Stimulated activated effector memory CD8-positive, alpha-beta T cell treated with anti-CD3 and anti-CD28 coated beads, Interleukin-12 subunit alpha, Interleukin-12 subunit beta, amount 100 ng/mL, for 72 hours (primary cell): ENCODE results near the gene GRID1.

ENCODE experiments used
- ATAC-seq: fragments of 150-1000 bp; cut with Tn5 transposase; 2 replicates; pipeline ENCODE4 v1.10.0; 2021
- DNase-seq, 2 donors: peaks; one replicate each; pipeline ENCODE4 v3.0.0; 2021 to 2022; ENCODE audit warnings: low spot score in 2 of 2
- H3K27ac Mint-ChIP-seq: one replicate; pipeline ENCODE4 v1.8.0; 2022; ENCODE audit warnings: mild to moderate bottlenecking, mixed read lengths
- H3K36me3 Mint-ChIP-seq: one replicate; pipeline ENCODE4 v1.8.0; 2022; ENCODE audit warnings: mild to moderate bottlenecking, mixed read lengths
- H3K4me1 Mint-ChIP-seq: one replicate; pipeline ENCODE4 v1.8.0; 2022; ENCODE audit warnings: mixed read lengths
- H3K4me3 Mint-ChIP-seq: one replicate; pipeline ENCODE4 v1.8.0; 2022; ENCODE audit warnings: mild to moderate bottlenecking, mixed read lengths
- H3K9me3 Mint-ChIP-seq: one replicate; pipeline ENCODE4 v1.8.0; 2022; ENCODE audit warnings: mixed read lengths

Gene GRID1

DNA sequence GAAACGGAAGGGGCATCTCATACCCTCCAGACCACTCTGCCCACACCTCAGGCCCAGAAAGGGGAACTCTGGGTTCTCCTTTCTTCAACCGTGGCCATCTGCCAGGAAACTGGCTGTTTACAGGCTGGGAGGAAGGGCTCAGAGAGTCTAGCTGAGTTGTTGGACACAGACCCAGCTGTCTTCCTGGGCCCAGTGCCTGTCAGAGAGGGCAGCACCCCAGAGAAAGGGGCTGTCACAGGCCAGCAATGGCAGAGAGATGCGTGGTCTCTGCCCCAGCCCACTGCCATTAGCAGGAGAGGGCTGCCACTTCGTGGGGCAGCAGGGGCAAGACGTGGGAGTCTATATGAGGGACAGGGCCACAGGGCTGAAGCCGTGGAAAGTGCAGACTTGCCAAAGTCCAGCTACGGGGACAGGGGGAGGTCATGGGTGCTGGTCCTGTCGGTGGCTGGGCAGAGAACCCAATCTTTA is 11.0 kb downstream of the GRID1 start:
- Mint-ChIP-seq H3K4me1 (no peaks in the 10 kb centered on the region), H3K36me3 (no peaks in the 10 kb centered on the region), H3K4me3 (no peak overlapping the region), H3K9me3 (no peaks in the 10 kb centered on the region), H3K27ac (no peak overlapping the region)
- ATAC-seq, result no peak
- no peak for DNase-seq

GRCh38 chr10:86354761-86355540 is 11.6 kb downstream of the GRID1 start:
- H3K36me3 Mint-ChIP-seq, result no peaks in the 10 kb centered on the region
- no peak overlapping the region for H3K27ac Mint-ChIP-seq
- no peak for DNase-seq
- H3K4me3 Mint-ChIP-seq, result no peak overlapping the region
- no peaks in the 10 kb centered on the region for H3K9me3 Mint-ChIP-seq
- H3K4me1 Mint-ChIP-seq, result no peaks in the 10 kb centered on the region
- ATAC-seq, result peak; percentile 8

DNA sequence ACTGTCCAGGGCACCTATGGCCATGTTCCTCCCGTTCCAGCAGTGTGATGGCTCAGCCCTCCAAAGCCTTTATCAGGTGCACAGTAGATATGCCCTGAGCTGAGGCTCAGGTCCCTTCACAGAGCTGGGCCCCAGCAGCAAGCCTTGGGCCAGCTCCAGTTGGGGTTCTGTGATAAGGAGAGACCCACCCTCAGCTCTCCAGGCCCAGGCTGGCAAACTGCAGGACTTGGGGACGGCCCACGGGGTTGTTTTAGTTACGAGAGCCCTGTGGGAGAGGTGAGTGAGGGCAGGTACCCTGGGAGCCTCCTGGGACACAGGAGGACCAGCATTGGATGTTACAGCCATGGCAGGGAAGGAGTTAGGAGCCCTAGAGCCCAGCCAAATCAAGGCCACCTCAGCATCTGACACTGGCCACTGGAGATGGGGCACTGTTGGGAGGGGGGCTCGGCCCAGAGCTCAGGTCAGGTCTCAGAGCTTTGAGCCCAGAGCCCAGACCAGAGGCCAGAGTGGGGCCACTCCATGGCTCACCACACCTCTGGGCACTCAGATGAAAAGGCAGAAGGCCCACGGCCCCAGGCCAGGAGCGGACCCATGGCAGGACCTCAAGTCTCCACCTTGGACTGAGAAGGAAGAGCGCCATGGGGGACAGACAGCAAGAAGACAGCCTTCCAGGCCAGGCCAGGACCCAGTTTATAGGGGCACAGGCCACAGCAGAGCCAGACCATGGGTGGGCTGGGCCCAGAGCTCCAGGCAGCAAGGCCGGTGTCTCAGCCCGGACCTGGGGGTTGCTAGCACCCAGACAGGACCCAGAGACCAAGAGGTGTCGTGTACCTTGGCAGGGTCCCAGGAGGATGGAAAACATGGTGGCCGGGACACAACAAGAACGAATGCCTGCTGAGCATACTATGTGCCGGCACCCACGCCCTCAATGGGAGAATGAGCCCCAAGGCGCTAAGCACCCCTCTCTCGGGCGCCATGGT is 12.8 kb downstream of the GRID1 start:
- H3K27ac Mint-ChIP-seq, result no peak overlapping the region
- no peaks in the 10 kb centered on the region for H3K4me1 Mint-ChIP-seq
- ATAC-seq (no peak), DNase-seq (no peak)
- H3K36me3 Mint-ChIP-seq, result no peaks in the 10 kb centered on the region
- no peaks in the 10 kb centered on the region for H3K9me3 Mint-ChIP-seq
- H3K4me3 Mint-ChIP-seq, result no peak overlapping the region

DNA sequence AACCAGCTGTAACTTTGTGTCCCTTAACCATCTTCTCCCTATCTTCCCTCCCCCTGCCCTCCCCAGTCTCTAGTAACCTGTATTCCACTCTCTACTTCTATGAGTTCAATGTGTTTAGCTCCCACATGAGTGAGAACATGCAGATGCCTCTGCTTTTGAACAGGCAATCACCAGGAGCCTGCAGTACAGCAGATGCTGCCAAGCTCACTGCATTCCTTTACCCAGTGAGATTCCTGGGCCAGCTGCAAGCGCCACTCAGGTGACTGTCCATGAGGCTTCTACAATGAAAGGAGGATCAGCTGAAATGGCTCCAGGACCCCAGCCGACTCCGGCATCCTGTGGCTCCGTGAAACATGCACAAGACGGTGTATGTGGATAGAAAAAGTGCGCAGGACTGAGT is 15.7 kb downstream of the GRID1 start:
- H3K4me1 Mint-ChIP-seq, result no peaks in the 10 kb centered on the region

GRCh38 chr10:86349940-86350630 is 16.5 kb downstream of the GRID1 start:
- no peak for ATAC-seq
- no peak overlapping the region for H3K4me3 Mint-ChIP-seq
- H3K27ac Mint-ChIP-seq, result no peak overlapping the region
- no peaks in the 10 kb centered on the region for H3K9me3 Mint-ChIP-seq
- no peak for DNase-seq
- H3K36me3 Mint-ChIP-seq, result no peaks in the 10 kb centered on the region
- H3K4me1 Mint-ChIP-seq, result no peaks in the 10 kb centered on the region

More for the DNA sequence above, 15.7 kb downstream of the GRID1 start:
- Mint-ChIP-seq H3K9me3 (no peaks in the 10 kb centered on the region), H3K27ac (no peak overlapping the region), H3K4me3 (no peak overlapping the region), H3K36me3 (no peaks in the 10 kb centered on the region)
- ATAC-seq (no peak), DNase-seq (no peak)

DNA sequence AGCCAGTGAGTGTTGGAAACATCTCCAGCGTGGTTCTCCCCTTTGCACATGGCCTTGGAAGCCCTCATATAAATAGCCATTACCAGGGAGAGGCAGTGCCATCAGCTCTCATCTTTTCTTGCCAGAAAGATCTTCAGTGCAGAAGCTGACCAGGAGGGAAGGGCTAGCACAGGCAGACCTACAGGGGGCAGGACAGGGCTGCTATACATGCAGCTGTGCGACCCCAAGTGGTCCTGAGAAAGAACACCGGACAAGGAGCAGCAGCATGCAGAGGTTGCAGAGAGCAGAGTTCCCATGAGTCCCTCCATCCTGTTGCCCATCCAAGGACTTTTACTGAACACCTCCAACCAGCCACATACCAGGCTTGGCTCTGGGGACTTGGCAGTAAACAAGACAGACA is 17.1 kb downstream of the GRID1 start:
- no peaks in the 10 kb centered on the region for H3K36me3 Mint-ChIP-seq
- no peak overlapping the region for H3K4me3 Mint-ChIP-seq
- ATAC-seq, result peak; percentile 3
- H3K27ac Mint-ChIP-seq, result no peak overlapping the region
- DNase-seq, result no peak
- H3K4me1 Mint-ChIP-seq, result peaks cover 2% of the 10 kb centered on the region
- H3K9me3 Mint-ChIP-seq, result no peaks in the 10 kb centered on the region

GRCh38 chr10:86348321-86349210 is 18.0 kb downstream of the GRID1 start:
- Mint-ChIP-seq H3K4me3 (no peak overlapping the region), H3K4me1 (peaks cover 6% of the 10 kb centered on the region), H3K9me3 (no peaks in the 10 kb centered on the region), H3K27ac (no peak overlapping the region), H3K36me3 (no peaks in the 10 kb centered on the region)
- no peak for ATAC-seq
- DNase-seq, result no peak

- Mint-ChIP-seq H3K4me3 (no peak overlapping the region), H3K9me3 (no peaks in the 10 kb centered on the region), H3K36me3 (no peaks in the 10 kb centered on the region), H3K27ac (no peak overlapping the region), H3K4me1 (peaks cover 6% of the 10 kb centered on the region)
- no peak for DNase-seq
- ATAC-seq, result no peak
Measured at GRCh38 chr10:86347856-86348255, 18.7 kb downstream of the GRID1 start.

GRCh38 chr10:86346799-86347665 is 19.6 kb downstream of the GRID1 start:
- no peaks in the 10 kb centered on the region for H3K9me3 Mint-ChIP-seq
- no peak overlapping the region for H3K27ac Mint-ChIP-seq
- H3K4me1 Mint-ChIP-seq, result peaks cover 6% of the 10 kb centered on the region
- H3K36me3 Mint-ChIP-seq, result no peaks in the 10 kb centered on the region
- no peak for ATAC-seq
- no peak overlapping the region for H3K4me3 Mint-ChIP-seq
- DNase-seq, result no peak

DNA sequence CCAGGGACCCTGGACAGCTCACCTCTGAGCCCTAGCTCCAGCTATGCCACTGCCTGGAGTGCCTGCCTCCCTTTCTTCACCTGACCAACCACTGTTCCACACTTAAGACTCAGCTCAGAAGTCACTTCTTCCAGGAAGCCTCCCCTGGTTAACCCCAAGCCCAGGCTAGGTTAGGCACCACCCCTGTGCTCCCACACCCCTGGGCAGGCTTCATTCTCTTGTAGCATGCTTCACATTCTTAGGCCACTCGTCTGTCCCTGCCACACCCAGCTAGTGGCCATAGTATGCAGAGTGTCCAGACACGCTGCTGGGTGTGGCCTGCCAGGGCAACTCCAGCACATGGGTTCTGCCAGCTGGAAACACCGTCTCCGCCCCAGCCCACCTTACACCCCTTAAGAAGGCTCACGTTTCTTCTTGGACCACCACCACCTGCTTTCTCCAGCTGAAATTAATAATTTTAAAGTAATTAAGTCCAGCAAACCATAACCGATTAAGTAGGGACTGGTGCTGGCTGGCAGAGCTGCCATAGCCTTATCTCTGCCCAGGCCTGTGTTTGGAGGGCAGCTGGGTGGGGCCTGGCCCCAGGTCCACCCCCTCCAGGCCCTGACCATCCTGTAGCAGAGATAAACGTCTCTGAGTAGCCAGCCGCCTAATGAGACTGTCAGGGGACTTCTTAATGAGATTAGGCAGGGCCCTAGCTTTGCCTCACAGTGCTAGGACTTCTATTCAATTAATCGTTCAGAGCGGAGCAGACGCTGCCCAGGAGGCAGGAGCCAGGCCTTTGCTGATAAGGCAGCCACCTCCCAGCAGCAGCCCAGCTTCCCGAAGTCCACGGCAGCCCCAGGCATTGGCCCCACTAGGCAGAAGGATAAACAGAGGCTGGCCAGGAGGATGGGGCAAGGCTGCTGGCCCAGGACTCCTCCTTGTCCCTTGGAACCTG is 20.5 kb downstream of the GRID1 start:
- H3K4me3 Mint-ChIP-seq, result no peak overlapping the region
- no peaks in the 10 kb centered on the region for H3K9me3 Mint-ChIP-seq
- H3K4me1 Mint-ChIP-seq, result peaks cover 6% of the 10 kb centered on the region
- no peaks in the 10 kb centered on the region for H3K36me3 Mint-ChIP-seq
- DNase-seq (no peak), ATAC-seq (no peak)
- H3K27ac Mint-ChIP-seq, result no peak overlapping the region

- ATAC-seq (no peak), DNase-seq (no peak)
- Mint-ChIP-seq H3K9me3 (no peaks in the 10 kb centered on the region), H3K4me1 (peaks cover 6% of the 10 kb centered on the region), H3K4me3 (no peak overlapping the region), H3K27ac (no peak overlapping the region), H3K36me3 (no peaks in the 10 kb centered on the region)
Measured at GRCh38 chr10:86345296-86345858, 21.2 kb downstream of the GRID1 start.

GRCh38 chr10:86344714-86345161 is 21.9 kb downstream of the GRID1 start:
- peaks cover 6% of the 10 kb centered on the region for H3K4me1 Mint-ChIP-seq
- no peaks in the 10 kb centered on the region for H3K36me3 Mint-ChIP-seq
- no peaks in the 10 kb centered on the region for H3K9me3 Mint-ChIP-seq
- no peak overlapping the region for H3K27ac Mint-ChIP-seq
- DNase-seq (no peak), ATAC-seq (no peak)
- no peak overlapping the region for H3K4me3 Mint-ChIP-seq

DNA sequence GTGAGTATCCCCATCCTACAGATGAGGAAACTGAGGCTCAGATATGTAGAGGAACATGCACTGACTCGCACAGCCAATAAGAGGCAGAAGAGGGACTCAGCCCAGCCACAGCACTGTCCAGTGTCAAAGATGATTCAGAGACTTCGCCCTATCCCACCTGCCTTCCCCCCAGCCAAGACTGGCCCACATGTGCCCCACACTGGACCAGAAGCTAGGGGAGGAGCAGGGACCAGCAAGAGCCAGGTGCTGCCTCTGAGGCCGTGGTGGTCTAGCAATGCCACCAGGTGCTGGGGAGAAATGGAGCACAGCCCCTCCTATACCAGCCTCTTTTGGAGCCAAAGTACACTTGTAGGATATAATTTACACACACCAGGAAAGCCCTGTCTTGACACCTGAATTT is 22.3 kb downstream of the GRID1 start:
- Mint-ChIP-seq H3K9me3 (no peaks in the 10 kb centered on the region), H3K4me1 (peaks cover 6% of the 10 kb centered on the region), H3K27ac (no peak overlapping the region), H3K4me3 (no peak overlapping the region), H3K36me3 (no peaks in the 10 kb centered on the region)
- no peak for DNase-seq
- no peak for ATAC-seq
